GM12878 (cell line): Measurements from ENCODE around the gene RDM1. TPM values are rescaled to one million over a fixed set of nuclear protein-coding genes. Genes with fewer than 3 reads are reported as not detected.

ENCODE experiments used
- ATAC-seq: fragments of 200-7000 bp; cut with Tn5 transposase; 3 replicates; pipeline ENCODE4 v1.9.1; 2020; ENCODE audit warnings: mild to moderate bottlenecking, moderate library complexity
- BruUV-seq: library from RNA; stranded (reverse); fragments of 400-500 nt; replicated peaks from 2 replicates; lab custom pipeline; 2021; lab: Mats Ljungman, UMichigan
- CTCF ChIA-PET: fragments of 300-600 bp; sonication (Branson Sonifier 250); formaldehyde crosslinking; extraction: SDS; loops from one replicate; lab custom pipeline; 2021; ENCODE audit warnings: inconsistent platforms; lab: Yijun Ruan, JAX
- POLR2A ChIA-PET: fragments of 350-600 bp; formaldehyde crosslinking; extraction: SDS; loops from one replicate; lab custom pipeline; 2021; ENCODE audit warnings: inconsistent platforms; lab: Charles Lee
- RAD21 ChIA-PET: fragments of 300-600 bp; sonication (Branson Sonifier 250); formaldehyde crosslinking; loops from one replicate; lab custom pipeline; 2023; ENCODE audit warnings: antibody characterized with exemption; ENCODE audit not compliant: unreplicated experiment; lab: Charles Lee
- SMC1A ChIA-PET: fragments of 300-600 bp; sonication (Branson Sonifier 250); formaldehyde crosslinking; loops from one replicate; lab custom pipeline; 2023; ENCODE audit not compliant: unreplicated experiment, uncharacterized antibody; lab: Charles Lee
- DNase-seq: peaks from one replicate; pipeline ENCODE4 v3.0.0-alpha.2; 2011; ENCODE audit warnings: low read depth, low spot score
- FAIRE-seq: peaks from 3 replicates; lab custom pipeline; 2011; peaks lifted over from hg19 to GRCh38; lab: Jason Lieb, UNC
- H2AFZ ChIP-seq: 2 replicates; pipeline ENCODE4 v1.6.0; 2011; ENCODE audit warnings: low read depth, low read length, control low read depth; ENCODE audit not compliant: control insufficient read depth
- H3K27ac ChIP-seq: 2 replicates; pipeline ENCODE4 v1.5.1; 2011; ENCODE audit warnings: control low read depth; ENCODE audit not compliant: control insufficient read depth, insufficient read depth
- H3K27me3 ChIP-seq, 2 experiments: replicated peaks in 1 of 2; 2 replicates each; pipeline versions ENCODE4 v1.6.0 to v1.6.1; 2011; ENCODE audit warnings: low read length in 1 of 2; ENCODE audit not compliant: control insufficient read depth in 2 of 2, insufficient read depth in 2 of 2
- H3K36me3 ChIP-seq, 2 experiments: 2 replicates each; pipeline ENCODE4 v1.5.1; 2011; ENCODE audit warnings: low read length in 1 of 2; ENCODE audit not compliant: control insufficient read depth in 2 of 2, insufficient read depth in 2 of 2
- H3K4me1 ChIP-seq: 2 replicates; pipeline ENCODE4 v1.6.1; 2011; ENCODE audit warnings: mild to moderate bottlenecking, low read length, moderate library complexity, mixed read lengths; ENCODE audit not compliant: control insufficient read depth, insufficient read depth
- H3K4me2 ChIP-seq: 2 replicates; pipeline ENCODE4 v1.6.0; 2011; ENCODE audit warnings: control low read depth; ENCODE audit not compliant: control insufficient read depth, insufficient read depth
- H3K4me3 ChIP-seq: fragments of 200-600 bp; sonication (generic); 2 replicates; pipeline ENCODE4 v1.5.1; 2016
- H3K79me2 ChIP-seq: 2 replicates; pipeline ENCODE4 v1.6.0; 2011; ENCODE audit warnings: low read length; ENCODE audit not compliant: control insufficient read depth, insufficient read depth
- H3K9ac ChIP-seq: 2 replicates; pipeline ENCODE4 v1.8.0; 2011; ENCODE audit warnings: low read length, control low read depth, mixed read lengths; ENCODE audit not compliant: control insufficient read depth, insufficient read depth
- H3K9me3 ChIP-seq: replicated peaks from 3 replicates; pipeline ENCODE4 v1.5.1; 2011; ENCODE audit warnings: mild to moderate bottlenecking, low read length; ENCODE audit not compliant: control insufficient read depth, insufficient read depth
- H4K20me1 ChIP-seq: 2 replicates; pipeline ENCODE4 v1.6.0; 2011; ENCODE audit not compliant: control insufficient read depth, insufficient read depth
- BHLHE40 ChIP-seq, 2 experiments: fragments of 450-650 bp in 1 of 2; IDR thresholded peaks; 2 replicates each; pipeline ENCODE4 v1.6.1; 2011 to 2017; ENCODE audit warnings: low read depth in 2 of 2, borderline replicate concordance in 1 of 2, improper control_type of control experiment in 1 of 2, low read length in 1 of 2, mild to moderate bottlenecking in 1 of 2
- BRCA1 ChIP-seq: IDR thresholded peaks from 2 replicates; pipeline ENCODE4 v1.6.1; 2011; ENCODE audit warnings: low read depth, low read length, improper control_type of control experiment
- CHD2 ChIP-seq: IDR thresholded peaks from 2 replicates; pipeline ENCODE4 v1.6.1; 2011; ENCODE audit warnings: low read depth, low read length, improper control_type of control experiment, borderline replicate concordance
- CTCF ChIP-seq, 3 experiments: IDR thresholded peaks in 2 of 3; conservative IDR thresholded peaks in 1 of 3; 2 replicates each; pipeline ENCODE4 v1.5.1; 2011; ENCODE audit warnings: low read depth in 3 of 3, low read length in 3 of 3, mild to moderate bottlenecking in 3 of 3, control low read depth in 2 of 3, moderate library complexity in 2 of 3, inconsistent platforms in 1 of 3, mixed read lengths in 1 of 3; ENCODE audit not compliant: control insufficient read depth in 2 of 3, insufficient read depth in 1 of 3; ENCODE audit errors: extremely low read depth in 1 of 3
- EGR1 ChIP-seq, 2 experiments: IDR thresholded peaks; 1 replicate in 1 of 2; 2 replicates in 1 of 2; pipeline ENCODE4 v1.6.1; 2011 to 2012; ENCODE audit warnings: low read depth in 2 of 2, low read length in 2 of 2, borderline replicate concordance in 1 of 2, mild to moderate bottlenecking in 1 of 2, moderate library complexity in 1 of 2
- EP300 ChIP-seq, 2 experiments: fragments of 150-350 bp in 1 of 2; IDR thresholded peaks; 2 replicates each; pipeline ENCODE4 v1.6.1; 2011 to 2012; ENCODE audit warnings: low read depth in 2 of 2, low read length in 2 of 2, borderline replicate concordance in 1 of 2, improper control_type of control experiment in 1 of 2, inconsistent platforms in 1 of 2; ENCODE audit not compliant: control insufficient read depth in 1 of 2
- IRF3 ChIP-seq: fragments of 450-650 bp; IDR thresholded peaks from 2 replicates; pipeline ENCODE4 v1.6.1; 2014; ENCODE audit warnings: mild to moderate bottlenecking
- KLF5 ChIP-seq: fragments of 450-650 bp; IDR thresholded peaks from 2 replicates; pipeline ENCODE4 v1.6.1; 2014; ENCODE audit warnings: mild to moderate bottlenecking; ENCODE audit not compliant: partially characterized antibody
- MXI1 ChIP-seq: fragments of 150-350 bp; IDR thresholded peaks from 2 replicates; pipeline ENCODE4 v1.6.1; 2011; ENCODE audit warnings: low read depth, mild to moderate bottlenecking, inconsistent platforms, low read length, improper control_type of control experiment
- RAD21 ChIP-seq: IDR thresholded peaks from 2 replicates; pipeline ENCODE4 v1.6.1; 2011; ENCODE audit warnings: mild to moderate bottlenecking, low read depth, low read length, moderate library complexity; ENCODE audit not compliant: insufficient read depth
- RBBP5 ChIP-seq: fragments of 200-600 bp; sonication (generic); conservative IDR thresholded peaks from 2 replicates; pipeline ENCODE4 v1.6.1; 2016
- SMC3 ChIP-seq: IDR thresholded peaks from 2 replicates; pipeline ENCODE4 v1.6.1; 2011; ENCODE audit warnings: low read length, improper control_type of control experiment, borderline replicate concordance
- ZNF384 ChIP-seq: IDR thresholded peaks from 2 replicates; pipeline ENCODE4 v1.6.1; 2012; ENCODE audit warnings: low read depth, mild to moderate bottlenecking, low read length, improper control_type of control experiment, borderline replicate concordance
- WGBS: methylation state at CpG from one replicate; pipeline ENCODE4 v1.1.6; 2016; ENCODE audit warnings: low lambda C conversion rate; ENCODE audit not compliant: insufficient replicate concordance, insufficient coverage; ENCODE audit errors: missing lambda C conversion rate; 5-methylcytosine and 5-hydroxymethylcytosine counted together
- in situ Hi-C: fragments of 300-500 bp; cut with MboI; formaldehyde crosslinking; loops from 9 replicates; pipeline ENCODE4 v1.14.3; 2018; ENCODE audit warnings: mixed read lengths
- intact Hi-C: fragments of 100-400 bp; cut with micrococcal nuclease; formaldehyde crosslinking; loops from one replicate; pipeline ENCODE4 v1.14.2; 2022; ENCODE audit not compliant: unreplicated experiment
- polyA plus RNA-seq, 11 experiments: library from polyadenylated mRNA; depleted of rRNA in 4 of 11; unstranded in 6 of 11; stranded (reverse) in 5 of 11; fragments of >200 nt; fragmentation: Nextera tagmentation in 4 of 11; fragmentation: Illumina TruSeq in 1 of 11; extraction: Ambion mirVana in 4 of 11; extraction: Trizol in 1 of 11; gene quantifications; 1 replicate in 1 of 11; 2 replicates in 10 of 11; pipeline versions ENCODE4 v1.2.1 to v1.2.3, GENCODE V29; 2011 to 2016; ENCODE audit warnings: inconsistent platforms in 2 of 11, missing spikeins in 2 of 11, low read depth in 1 of 11
- total RNA-seq, 4 experiments: library from RNA; depleted of rRNA in 3 of 4; stranded (reverse); fragments of >200 nt in 3 of 4; fragmentation: Illumina TruSeq in 1 of 4; extraction: Trizol in 1 of 4; gene quantifications; 2 replicates each; pipeline versions ENCODE4 v1.2.1 to v1.2.3, GENCODE V29; 2013 to 2021
- TF ChIP-seq, protein P1 (sequence below): fragments of 450-650 bp; IDR thresholded peaks from 2 replicates; pipeline ENCODE4 v1.6.1; 2018; ENCODE audit warnings: mild to moderate bottlenecking, low read depth, moderate library complexity; ENCODE audit not compliant: partially characterized antibody
- TF ChIP-seq, protein P2 (sequence below): IDR thresholded peaks from 2 replicates; pipeline ENCODE4 v1.6.1; 2012; ENCODE audit warnings: low read depth, low read length, improper control_type of control experiment

Gene RDM1
- total and polyA plus RNA-seq, 10 of the 15 experiments (the other 5 are each of a cell fraction or from before 2014, with no cell fraction given) = 5.7 to 18.4 (median 10.7) TPM

DNA sequence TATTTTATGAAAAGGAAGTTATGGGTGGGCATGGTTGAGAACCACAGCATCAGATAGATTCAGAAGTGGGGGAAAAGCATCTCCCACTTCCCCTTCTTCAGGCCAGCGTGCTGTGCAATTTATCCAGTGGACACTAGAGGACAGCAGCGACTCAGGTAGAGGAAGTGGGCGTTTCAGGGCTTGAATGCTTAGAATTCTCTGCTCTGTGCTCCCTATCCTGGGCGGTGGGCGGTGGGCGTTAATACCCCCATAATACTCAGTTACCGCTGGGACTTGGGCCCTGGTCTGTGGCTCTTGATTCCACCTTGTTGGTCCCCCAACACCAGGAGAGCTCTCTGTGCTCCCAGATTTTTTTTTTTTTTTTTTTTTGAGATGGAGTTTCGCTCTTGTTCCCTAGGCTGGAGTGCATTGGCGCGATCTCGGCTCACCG is 16.6 kb upstream of the RDM1 start:
- no peak overlapping the region for H3K4me3 ChIP-seq
- no peak overlapping the region for H3K9ac ChIP-seq
- peak overlapping the region; percentile 42 for H3K4me2 ChIP-seq
- H3K79me2 ChIP-seq = no peaks in the 10 kb centered on the region
- CTCF ChIA-PET = interaction anchor here (0.6 to 4.8 kb wide), 13 partner anchors 11 to 536 kb away, joined by 3 to 38 read pairs (median 5); partner anchors contain the start of gene RDM1
- in situ Hi-C loops (no loop called here), intact Hi-C loops (loop anchor here (5.0 kb wide), 1 partner anchor 100 kb away; no protein-coding TSS in a partner anchor)
- DNase-seq (no peak), FAIRE-seq (no peak), ATAC-seq (peak; percentile 98)
- no peak overlapping the region for H2AFZ ChIP-seq
- no peak overlapping the region for H3K27ac ChIP-seq
- SMC1A ChIA-PET = interaction anchor here (1.1 to 3.0 kb wide), 7 partner anchors 12 to 539 kb away, joined by 3 to 18 read pairs (median 6); no protein-coding TSS in a partner anchor
- RAD21 ChIA-PET = interaction anchor here (0.7 to 2.4 kb wide), 5 partner anchors 22 to 536 kb away, joined by 4 to 5 read pairs (median 5); no protein-coding TSS in a partner anchor
- no peaks in the 10 kb centered on the region; a peak in 1 of 4 replicates for H3K27me3 ChIP-seq
- no TSS peak for BruUV-seq
- H3K9me3 ChIP-seq = no peaks in the 10 kb centered on the region
- no peaks in the 10 kb centered on the region for H3K36me3 ChIP-seq
- WGBS = 1% methylated on average over 11 of the region's 12 CpGs
- no peaks in the 10 kb centered on the region for H4K20me1 ChIP-seq
- POLR2A ChIA-PET = interaction anchor here (0.6 to 1.1 kb wide), 5 partner anchors 15 to 532 kb away, joined by 3 to 6 read pairs (median 4); no protein-coding TSS in a partner anchor
- no peaks in the 10 kb centered on the region for H3K4me1 ChIP-seq
- TF ChIP-seq EP300 (IDR thresholded peaks at IDR 0.05; ENCODE audit: borderline replicate concordance in 1 of 2, control insufficient read depth in 1 of 2, low read depth in 2 of 2, low read length in 2 of 2) (no peak), KLF5 (no peak), RAD21 (peak; percentile 89), MXI1 (no peak), CTCF (IDR thresholded peaks at IDR 0.05 in 2 of 3, conservative IDR thresholded peaks at IDR 0.05 in 1 of 3; ENCODE audit: control insufficient read depth in 2 of 3, extremely low read depth in 1 of 3, insufficient read depth in 1 of 3, low read depth in 3 of 3, low read length in 3 of 3) (peak; percentile 84 to 97 (median 96)), BHLHE40 (IDR thresholded peaks at IDR 0.05; ENCODE audit: borderline replicate concordance in 1 of 2, low read depth in 2 of 2, low read length in 1 of 2) (0 out of 4 replicates have a peak, but pooled peaks of 1 of the 2 experiments have one; percentile 36), SMC3 (peak; percentile 85), RBBP5 (no peak), CHD2 (0 out of 2 replicates have a peak, but pooled peaks have one; percentile 26), IRF3 (no peak), BRCA1 (no peak), EGR1 (IDR thresholded peaks at IDR 0.05; ENCODE audit: borderline replicate concordance in 1 of 2, low read depth in 2 of 2, low read length in 2 of 2) (0 out of 3 replicates have a peak, but pooled peaks of 1 of the 2 experiments have one; percentile 52), ZNF384 (0 out of 2 replicates have a peak, but pooled peaks have one; percentile 5)
- TF ChIP-seq, protein P1, sequence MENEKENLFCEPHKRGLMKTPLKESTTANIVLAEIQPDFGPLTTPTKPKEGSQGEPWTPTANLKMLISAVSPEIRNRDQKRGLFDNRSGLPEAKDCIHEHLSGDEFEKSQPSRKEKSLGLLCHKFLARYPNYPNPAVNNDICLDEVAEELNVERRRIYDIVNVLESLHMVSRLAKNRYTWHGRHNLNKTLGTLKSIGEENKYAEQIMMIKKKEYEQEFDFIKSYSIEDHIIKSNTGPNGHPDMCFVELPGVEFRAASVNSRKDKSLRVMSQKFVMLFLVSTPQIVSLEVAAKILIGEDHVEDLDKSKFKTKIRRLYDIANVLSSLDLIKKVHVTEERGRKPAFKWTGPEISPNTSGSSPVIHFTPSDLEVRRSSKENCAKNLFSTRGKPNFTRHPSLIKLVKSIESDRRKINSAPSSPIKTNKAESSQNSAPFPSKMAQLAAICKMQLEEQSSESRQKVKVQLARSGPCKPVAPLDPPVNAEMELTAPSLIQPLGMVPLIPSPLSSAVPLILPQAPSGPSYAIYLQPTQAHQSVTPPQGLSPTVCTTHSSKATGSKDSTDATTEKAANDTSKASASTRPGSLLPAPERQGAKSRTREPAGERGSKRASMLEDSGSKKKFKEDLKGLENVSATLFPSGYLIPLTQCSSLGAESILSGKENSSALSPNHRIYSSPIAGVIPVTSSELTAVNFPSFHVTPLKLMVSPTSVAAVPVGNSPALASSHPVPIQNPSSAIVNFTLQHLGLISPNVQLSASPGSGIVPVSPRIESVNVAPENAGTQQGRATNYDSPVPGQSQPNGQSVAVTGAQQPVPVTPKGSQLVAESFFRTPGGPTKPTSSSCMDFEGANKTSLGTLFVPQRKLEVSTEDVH = no peak
- TF ChIP-seq, protein P2, sequence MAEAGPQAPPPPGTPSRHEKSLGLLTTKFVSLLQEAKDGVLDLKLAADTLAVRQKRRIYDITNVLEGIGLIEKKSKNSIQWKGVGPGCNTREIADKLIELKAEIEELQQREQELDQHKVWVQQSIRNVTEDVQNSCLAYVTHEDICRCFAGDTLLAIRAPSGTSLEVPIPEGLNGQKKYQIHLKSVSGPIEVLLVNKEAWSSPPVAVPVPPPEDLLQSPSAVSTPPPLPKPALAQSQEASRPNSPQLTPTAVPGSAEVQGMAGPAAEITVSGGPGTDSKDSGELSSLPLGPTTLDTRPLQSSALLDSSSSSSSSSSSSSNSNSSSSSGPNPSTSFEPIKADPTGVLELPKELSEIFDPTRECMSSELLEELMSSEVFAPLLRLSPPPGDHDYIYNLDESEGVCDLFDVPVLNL = 0 out of 2 replicates have a peak, but pooled peaks have one; percentile 32
